Caco-2 (cell line): ENCODE results near the gene PSMC4. TPM values are rescaled to one million over a fixed set of nuclear protein-coding genes. Genes with fewer than 3 reads are reported as not detected.

Source experiments
- BruUV-seq: library from RNA; stranded (reverse); fragments of 400-500 nt; replicated peaks from 2 replicates; lab custom pipeline; 2021; lab: Mats Ljungman, UMichigan
- CTCF ChIA-PET: fragments of 300-600 bp; sonication (Branson Sonifier 250); formaldehyde crosslinking; loops from one replicate; lab custom pipeline; 2022; ENCODE audit warnings: antibody characterized with exemption; lab: Charles Lee
- POLR2A ChIA-PET: fragments of 300-600 bp; sonication (Branson Sonifier 250); formaldehyde crosslinking; loops from one replicate; lab custom pipeline; 2022; ENCODE audit warnings: antibody characterized with exemption; lab: Charles Lee
- DNase-seq, 2 experiments: peaks; one replicate each; pipeline versions ENCODE4 v3.0.0 to v3.0.0-alpha.2; 2020 to 2022
- H3K27me3 ChIP-seq: replicated peaks from 2 replicates; pipeline ENCODE4 v1.6.0; 2011; ENCODE audit warnings: low read length; ENCODE audit not compliant: control insufficient read depth, insufficient read depth
- H3K36me3 ChIP-seq: 2 replicates; pipeline ENCODE4 v1.5.1; 2011; ENCODE audit warnings: low read length; ENCODE audit not compliant: control insufficient read depth, insufficient read depth
- H3K4me1 ChIP-seq: fragments of 250-450 bp; sonication (Bioruptor Pico); 2 replicates; pipeline ENCODE4 v1.5.1; 2020; ENCODE audit warnings: mild to moderate bottlenecking
- H3K4me3 ChIP-seq: 2 replicates; pipeline ENCODE4 v1.5.1; 2011; ENCODE audit warnings: low read depth, mild to moderate bottlenecking, control low read depth, low read length
- H3K9me3 ChIP-seq: fragments of 250-450 bp; sonication (Bioruptor Pico); 2 replicates; pipeline ENCODE4 v1.5.1; 2020; ENCODE audit warnings: mild to moderate bottlenecking, moderate library complexity
- H3K27ac Mint-ChIP-seq: one replicate; pipeline ENCODE4 v1.8.0; 2022; ENCODE audit warnings: mixed read lengths; ENCODE audit not compliant: unreplicated experiment
- H3K27me3 Mint-ChIP-seq: one replicate; pipeline ENCODE4 v1.8.0; 2022; ENCODE audit warnings: mixed read lengths; ENCODE audit not compliant: insufficient read depth, unreplicated experiment
- H3K36me3 Mint-ChIP-seq: one replicate; pipeline ENCODE4 v1.8.0; 2022; ENCODE audit warnings: mild to moderate bottlenecking, mixed read lengths; ENCODE audit not compliant: insufficient read depth, unreplicated experiment
- H3K4me1 Mint-ChIP-seq: one replicate; pipeline ENCODE4 v1.8.0; 2022; ENCODE audit warnings: low read depth, mixed read lengths; ENCODE audit not compliant: unreplicated experiment
- H3K4me3 Mint-ChIP-seq: one replicate; pipeline ENCODE4 v1.8.0; 2022; ENCODE audit warnings: mild to moderate bottlenecking, moderate library complexity, mixed read lengths; ENCODE audit not compliant: unreplicated experiment
- H3K9me3 Mint-ChIP-seq: one replicate; pipeline ENCODE4 v1.8.0; 2022; ENCODE audit warnings: mixed read lengths; ENCODE audit not compliant: unreplicated experiment
- intact Hi-C: fragments of 100-400 bp; cut with micrococcal nuclease; formaldehyde crosslinking; loops from one replicate; pipeline ENCODE4 v1.10.0; 2022; ENCODE audit not compliant: unreplicated experiment
- total RNA-seq: library from RNA; stranded (reverse); gene quantifications from 2 replicates; pipeline ENCODE4 v1.2.3, GENCODE V29; 2022
- TF ChIP-seq, protein P1 (sequence below), 2 experiments: fragments of 200-600 bp in 1 of 2; IDR thresholded peaks; 1 replicate in 1 of 2; 2 replicates in 1 of 2; pipeline versions ENCODE4 v1.5.1 to v1.8.0; 2011 to 2022; ENCODE audit warnings: antibody characterized with exemption in 1 of 2, control low read depth in 1 of 2, inconsistent platforms in 1 of 2, low read depth in 1 of 2, low read length in 1 of 2, mild to moderate bottlenecking in 1 of 2, moderate library complexity in 1 of 2; ENCODE audit not compliant: insufficient read depth in 1 of 2, severe bottlenecking in 1 of 2, unreplicated experiment in 1 of 2

The PSMC4 gene
- total RNA-seq, 1 experiment from 2014 or later = 183 TPM

DNA sequence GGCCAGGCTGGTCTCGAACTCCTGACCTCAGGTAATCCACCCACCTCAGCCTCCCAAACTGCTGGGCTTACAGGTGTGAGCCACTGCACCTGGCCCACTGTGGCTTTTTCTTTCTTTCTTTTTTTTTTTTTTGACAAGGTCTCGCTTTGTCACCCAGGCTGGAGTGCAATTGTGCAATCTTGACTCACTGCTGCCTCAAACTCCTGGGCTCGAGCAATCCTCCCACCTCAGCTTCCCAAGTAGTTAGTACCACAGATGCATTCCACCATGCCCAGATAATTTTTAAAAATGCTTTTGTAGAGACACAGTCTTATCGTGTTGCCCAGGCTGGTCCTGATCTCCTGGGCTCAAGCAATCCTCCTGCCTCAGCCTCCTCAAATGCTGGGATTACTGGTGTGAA is 24.4 kb upstream of the PSMC4 start:
- H3K27me3 Mint-ChIP-seq = no peaks in the 10 kb centered on the region

GRCh38 chr19:39949026-39949747 is 21.8 kb upstream of the PSMC4 start:
- no peak overlapping the region for H3K4me3 Mint-ChIP-seq
- H3K4me1 Mint-ChIP-seq = peaks cover 3% of the 10 kb centered on the region
- no TSS peak for BruUV-seq
- Histone ChIP-seq H3K9me3 (no peaks in the 10 kb centered on the region; the same call in 1 of the 2 replicates), H3K27me3 (no peaks in the 10 kb centered on the region), H3K36me3 (no peaks in the 10 kb centered on the region), H3K4me3 (no peak overlapping the region), H3K4me1 (peaks cover 10% of the 10 kb centered on the region)
- H3K27ac Mint-ChIP-seq = no peak overlapping the region
- TF ChIP-seq, protein P1, sequence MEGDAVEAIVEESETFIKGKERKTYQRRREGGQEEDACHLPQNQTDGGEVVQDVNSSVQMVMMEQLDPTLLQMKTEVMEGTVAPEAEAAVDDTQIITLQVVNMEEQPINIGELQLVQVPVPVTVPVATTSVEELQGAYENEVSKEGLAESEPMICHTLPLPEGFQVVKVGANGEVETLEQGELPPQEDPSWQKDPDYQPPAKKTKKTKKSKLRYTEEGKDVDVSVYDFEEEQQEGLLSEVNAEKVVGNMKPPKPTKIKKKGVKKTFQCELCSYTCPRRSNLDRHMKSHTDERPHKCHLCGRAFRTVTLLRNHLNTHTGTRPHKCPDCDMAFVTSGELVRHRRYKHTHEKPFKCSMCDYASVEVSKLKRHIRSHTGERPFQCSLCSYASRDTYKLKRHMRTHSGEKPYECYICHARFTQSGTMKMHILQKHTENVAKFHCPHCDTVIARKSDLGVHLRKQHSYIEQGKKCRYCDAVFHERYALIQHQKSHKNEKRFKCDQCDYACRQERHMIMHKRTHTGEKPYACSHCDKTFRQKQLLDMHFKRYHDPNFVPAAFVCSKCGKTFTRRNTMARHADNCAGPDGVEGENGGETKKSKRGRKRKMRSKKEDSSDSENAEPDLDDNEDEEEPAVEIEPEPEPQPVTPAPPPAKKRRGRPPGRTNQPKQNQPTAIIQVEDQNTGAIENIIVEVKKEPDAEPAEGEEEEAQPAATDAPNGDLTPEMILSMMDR (IDR thresholded peaks at IDR 0.05; ENCODE audit: insufficient read depth in 1 of 2, low read depth in 1 of 2, low read length in 1 of 2, severe bottlenecking in 1 of 2, unreplicated experiment in 1 of 2) = no peak
- intact Hi-C loops = no loop called here
- CTCF ChIA-PET = no interaction called here
- no peaks in the 10 kb centered on the region for H3K36me3 Mint-ChIP-seq
- no peak for DNase-seq
- no peaks in the 10 kb centered on the region for H3K9me3 Mint-ChIP-seq
- no peaks in the 10 kb centered on the region for H3K27me3 Mint-ChIP-seq
- POLR2A ChIA-PET = no interaction called here

More for the DNA sequence above, 24.4 kb upstream of the PSMC4 start:
- no peak overlapping the region for H3K4me3 ChIP-seq
- H3K9me3 ChIP-seq = no peaks in the 10 kb centered on the region; the same call in 1 of the 2 replicates
- DNase-seq = no peak
- no peaks in the 10 kb centered on the region for H3K36me3 ChIP-seq
- Mint-ChIP-seq H3K4me1 (peaks cover 22% of the 10 kb centered on the region), H3K27ac (no peak overlapping the region), H3K9me3 (no peaks in the 10 kb centered on the region), H3K4me3 (no peak overlapping the region), H3K36me3 (no peaks in the 10 kb centered on the region)
- intact Hi-C loops = no loop called here
- TF ChIP-seq, protein P1 (IDR thresholded peaks at IDR 0.05; ENCODE audit: insufficient read depth in 1 of 2, low read depth in 1 of 2, low read length in 1 of 2, severe bottlenecking in 1 of 2, unreplicated experiment in 1 of 2) = no peak
- POLR2A ChIA-PET = no interaction called here
- no peaks in the 10 kb centered on the region for H3K27me3 ChIP-seq
- H3K4me1 ChIP-seq = peaks cover 24% of the 10 kb centered on the region
- BruUV-seq = no TSS peak
- CTCF ChIA-PET = interaction anchor here (1.3 kb wide), 1 partner anchor 24 kb away, joined by 4 read pairs; the partner anchor contains the start of gene PSMC4

DNA sequence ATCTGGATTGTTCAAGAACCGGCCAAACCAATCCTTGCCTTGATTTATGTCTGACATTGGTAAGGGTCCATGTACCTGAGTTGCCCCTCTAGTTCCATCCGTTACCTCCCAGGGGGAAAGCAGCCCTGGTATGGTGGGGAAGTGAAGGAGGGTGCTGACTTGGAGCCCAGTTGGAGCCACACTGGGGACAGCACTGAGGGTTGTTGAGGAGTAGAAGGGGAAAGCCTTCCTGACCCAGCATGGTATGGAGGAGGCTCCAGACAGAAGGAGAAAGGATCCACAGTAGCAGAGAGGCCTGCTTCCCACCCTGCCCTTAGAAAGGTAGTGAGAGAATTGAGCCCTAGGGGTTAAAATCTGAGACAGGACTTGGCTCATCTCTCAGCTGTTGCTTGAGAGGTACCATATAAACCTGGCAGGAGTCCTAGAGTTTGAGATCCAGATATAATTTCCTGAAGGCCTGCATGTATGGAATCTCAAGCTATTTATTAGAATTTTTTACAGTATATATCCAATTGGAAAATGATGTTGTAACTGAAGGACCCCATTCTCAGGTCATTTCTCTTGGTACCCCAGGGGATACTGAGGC is 19.8 kb upstream of the PSMC4 start:
- no peaks in the 10 kb centered on the region for H3K4me1 ChIP-seq
- Mint-ChIP-seq H3K9me3 (no peaks in the 10 kb centered on the region), H3K4me3 (no peak overlapping the region), H3K27ac (no peak overlapping the region), H3K27me3 (peaks cover 3% of the 10 kb centered on the region), H3K36me3 (no peaks in the 10 kb centered on the region), H3K4me1 (no peaks in the 10 kb centered on the region)
- intact Hi-C loops = no loop called here
- H3K9me3 ChIP-seq = no peaks in the 10 kb centered on the region
- no peaks in the 10 kb centered on the region for H3K27me3 ChIP-seq
- ChIA-PET CTCF (no interaction called here), POLR2A (no interaction called here)
- BruUV-seq = no TSS peak
- DNase-seq = no peak
- H3K4me3 ChIP-seq = no peak overlapping the region
- TF ChIP-seq, protein P1 (IDR thresholded peaks at IDR 0.05; ENCODE audit: insufficient read depth in 1 of 2, low read depth in 1 of 2, low read length in 1 of 2, severe bottlenecking in 1 of 2, unreplicated experiment in 1 of 2) = no peak
- H3K36me3 ChIP-seq = no peaks in the 10 kb centered on the region
